HG02759 (cell line): Measurements from ENCODE around the gene MATN3.

ENCODE experiments used
- ATAC-seq: cut with Tn5 transposase; IDR thresholded peaks from one replicate; pipeline ENCODE4 v1.9.1; 2021; ENCODE audit warnings: mild to moderate bottlenecking, moderate library complexity; ENCODE audit not compliant: unreplicated experiment

MATN3 gene

DNA sequence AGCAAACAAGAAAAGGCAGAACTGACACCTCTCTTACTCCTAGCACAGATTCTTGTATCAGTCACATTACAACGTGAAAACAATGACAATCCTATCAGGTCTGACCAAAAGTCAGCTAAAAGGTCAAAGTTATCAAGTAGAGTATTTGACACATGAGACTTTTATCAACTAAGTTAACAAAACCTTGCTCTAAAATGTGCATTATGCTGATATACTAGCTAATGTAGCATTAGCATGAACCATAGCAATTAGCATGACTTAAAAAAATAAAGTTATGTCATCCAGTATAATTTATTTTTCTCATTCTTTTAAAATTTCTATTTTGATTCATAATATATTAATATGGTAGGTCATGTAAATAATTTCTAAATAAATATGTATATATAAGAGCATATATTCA lies 69.3 kb downstream of the MATN3 start:
- ATAC-seq: no peak

DNA sequence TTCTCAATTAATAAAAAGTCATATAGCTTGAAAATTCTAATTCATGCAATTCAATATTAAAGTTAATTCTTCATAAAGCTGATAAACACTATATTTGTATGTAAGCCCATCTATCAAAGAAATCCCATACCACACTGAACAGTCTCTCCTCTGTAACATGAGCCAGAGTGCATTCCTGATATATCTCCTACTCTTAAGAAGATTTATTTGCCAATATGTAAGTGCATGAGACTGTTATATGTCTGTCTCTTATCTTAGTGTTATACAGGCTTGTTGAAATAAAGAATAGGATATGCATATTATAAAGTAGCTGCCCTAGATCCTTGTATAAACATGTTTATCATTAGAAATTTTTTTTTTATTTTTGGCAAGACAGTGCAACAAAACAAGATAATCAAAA lies 70.3 kb downstream of the MATN3 start:
- no peak for ATAC-seq
